Measurements from ENCODE around the gene TMPRSS13. TPM values are rescaled to one million over a fixed set of nuclear protein-coding genes. Genes with fewer than 3 reads are reported as not detected.
"Not testable (repeated sequence)": the region's sequence is repeated elsewhere in the genome, so short reads cannot be mapped to it uniquely, and the experiment has no call there.

The TMPRSS13 gene
- total RNA-seq, 1 donor from 2014 or later, result 6.9 TPM

GRCh38 chr11:117868088-117868487 lies 61.1 kb downstream of the TMPRSS13 start:
- Mint-ChIP-seq H3K4me1 (ENCODE audit: unreplicated experiment) (peaks cover 47% of the 10 kb centered on the region), H3K27ac (no peak overlapping the region), H3K9me3 (peaks cover 3% of the 10 kb centered on the region), H3K4me3 (no peak overlapping the region), H3K27me3 (peaks cover 14% of the 10 kb centered on the region), H3K36me3 (peaks cover 10% of the 10 kb centered on the region)
- DNase-seq (ENCODE audit: extremely low spot score, unreplicated experiment), result no peak
- TF ChIP-seq CTCF (conservative IDR thresholded peaks at IDR 0.05), result no peak

GRCh38 chr11:117866526-117866925 lies 62.7 kb downstream of the TMPRSS13 start:
- H3K27me3 Mint-ChIP-seq, result peaks cover 7% of the 10 kb centered on the region
- peak; percentile 31 for DNase-seq (ENCODE audit: extremely low spot score, unreplicated experiment)
- peaks cover 10% of the 10 kb centered on the region for H3K36me3 Mint-ChIP-seq
- no peak overlapping the region for H3K4me3 Mint-ChIP-seq
- H3K9me3 Mint-ChIP-seq, result peaks cover 3% of the 10 kb centered on the region
- TF ChIP-seq CTCF (conservative IDR thresholded peaks at IDR 0.05), result no peak
- H3K4me1 Mint-ChIP-seq (ENCODE audit: unreplicated experiment), result peaks cover 44% of the 10 kb centered on the region
- H3K27ac Mint-ChIP-seq, result no peak overlapping the region

GRCh38 chr11:117865546-117865945 lies 63.7 kb downstream of the TMPRSS13 start:
- peaks cover 48% of the 10 kb centered on the region for H3K4me1 Mint-ChIP-seq (ENCODE audit: unreplicated experiment)

GRCh38 chr11:117863383-117863782 lies 65.8 kb downstream of the TMPRSS13 start:
- no peak for TF ChIP-seq CTCF (conservative IDR thresholded peaks at IDR 0.05)
- peaks cover 30% of the 10 kb centered on the region for H3K4me1 Mint-ChIP-seq (ENCODE audit: unreplicated experiment)
- peaks cover 6% of the 10 kb centered on the region for H3K27me3 Mint-ChIP-seq
- peaks cover 9% of the 10 kb centered on the region for H3K36me3 Mint-ChIP-seq
- H3K4me3 Mint-ChIP-seq, result no peak overlapping the region
- H3K27ac Mint-ChIP-seq, result no peak overlapping the region
- DNase-seq (ENCODE audit: extremely low spot score, unreplicated experiment), result no peak
- H3K9me3 Mint-ChIP-seq, result peaks cover 3% of the 10 kb centered on the region

More at GRCh38 chr11:117865546-117865945, 63.7 kb downstream of the TMPRSS13 start:
- peak; percentile 39 for DNase-seq (ENCODE audit: extremely low spot score, unreplicated experiment)
- H3K4me3 Mint-ChIP-seq, H3K9me3 Mint-ChIP-seq, H3K27ac Mint-ChIP-seq, H3K27me3 Mint-ChIP-seq, H3K36me3 Mint-ChIP-seq: not testable (repeated sequence)

GRCh38 chr11:117862753-117863152 lies 66.4 kb downstream of the TMPRSS13 start:
- no peak for TF ChIP-seq CTCF (conservative IDR thresholded peaks at IDR 0.05)
- no peak for DNase-seq (ENCODE audit: extremely low spot score, unreplicated experiment)
- Mint-ChIP-seq H3K9me3 (peaks cover 3% of the 10 kb centered on the region), H3K27me3 (peaks cover 4% of the 10 kb centered on the region), H3K27ac (no peak overlapping the region), H3K36me3 (peaks cover 7% of the 10 kb centered on the region), H3K4me1 (ENCODE audit: unreplicated experiment) (peaks cover 28% of the 10 kb centered on the region), H3K4me3 (no peak overlapping the region)

- DNase-seq (ENCODE audit: extremely low spot score, unreplicated experiment), result no peak
- TF ChIP-seq CTCF (conservative IDR thresholded peaks at IDR 0.05), result no peak
- Mint-ChIP-seq H3K27ac (peak overlapping the region; percentile 24), H3K4me1 (ENCODE audit: unreplicated experiment) (peaks cover 28% of the 10 kb centered on the region), H3K9me3 (peaks cover 3% of the 10 kb centered on the region), H3K4me3 (no peak overlapping the region), H3K27me3 (peaks cover 4% of the 10 kb centered on the region), H3K36me3 (peaks cover 7% of the 10 kb centered on the region)
These were observed 67.0 kb downstream of the TMPRSS13 start for GRCh38 chr11:117862019-117862725.
